Muscle of back (tissue), 13 donors: ENCODE results near the gene SNUPN. TPM values are rescaled to one million over a fixed set of nuclear protein-coding genes. Genes with fewer than 3 reads are reported as not detected.

Experiments
- DNase-seq, 3 donors: peaks; one replicate each; pipeline versions ENCODE4 v3.0.0 to v3.0.0-alpha.2; 2013
- long read RNA-seq, 9 donors: transcript quantifications; one replicate each; lab custom pipeline, GENCODE V29; 2026
- polyA plus RNA-seq, 10 donors: library from polyadenylated mRNA; unstranded; fragments of 120-200 nt; gene quantifications; one replicate each; pipeline ENCODE4 v1.2.1, GENCODE V29; 2013; ENCODE audit not compliant: insufficient read length in 10 of 10

Gene SNUPN
- polyA plus RNA-seq: 10 to 100 TPM; 16.7 to 25.5 (median 20.2) TPM
- long read RNA-seq, donor 1, partial matches to known transcripts: 0 of 3 reads
- long read RNA-seq, donor 1, other reads (novel, unspliced or antisense): 0 of 3 reads
- long read RNA-seq, donor 2, partial matches to known transcripts: 0 of 3 reads
- long read RNA-seq, donor 2, other reads (novel, unspliced or antisense): 0 of 3 reads
- long read RNA-seq, donor 3: 0 reads
- long read RNA-seq, donor 4, partial matches to known transcripts: 0 of 4 reads
- long read RNA-seq, donor 4, other reads (novel, unspliced or antisense): 0 of 4 reads
- long read RNA-seq, donor 5, transcript SNUPN-201 (9 exons, 1,513 nt): major isoform, 8 of 9 reads
- long read RNA-seq, donor 5, partial matches to known transcripts: 0 of 9 reads
- long read RNA-seq, donor 5, other reads (novel, unspliced or antisense): 0 of 9 reads
- long read RNA-seq, donor 6, transcript SNUPN-201 (9 exons, 1,513 nt): major isoform, 6 of 6 reads
- long read RNA-seq, donor 6, partial matches to known transcripts: 0 of 6 reads
- long read RNA-seq, donor 6, other reads (novel, unspliced or antisense): 0 of 6 reads
- long read RNA-seq, donor 7, transcript SNUPN-201 (9 exons, 1,513 nt): major isoform, 7 of 9 reads
- long read RNA-seq, donor 7, partial matches to known transcripts: 0 of 9 reads
- long read RNA-seq, donor 7, other reads (novel, unspliced or antisense): 0 of 9 reads
- long read RNA-seq, donor 8, transcript SNUPN-201 (9 exons, 1,513 nt): major isoform, 7 of 7 reads
- long read RNA-seq, donor 8, partial matches to known transcripts: 0 of 7 reads
- long read RNA-seq, donor 8, other reads (novel, unspliced or antisense): 0 of 7 reads
- long read RNA-seq, donor 9, partial matches to known transcripts: 0 of 1 reads
- long read RNA-seq, donor 9, other reads (novel, unspliced or antisense): 0 of 1 reads

DNA sequence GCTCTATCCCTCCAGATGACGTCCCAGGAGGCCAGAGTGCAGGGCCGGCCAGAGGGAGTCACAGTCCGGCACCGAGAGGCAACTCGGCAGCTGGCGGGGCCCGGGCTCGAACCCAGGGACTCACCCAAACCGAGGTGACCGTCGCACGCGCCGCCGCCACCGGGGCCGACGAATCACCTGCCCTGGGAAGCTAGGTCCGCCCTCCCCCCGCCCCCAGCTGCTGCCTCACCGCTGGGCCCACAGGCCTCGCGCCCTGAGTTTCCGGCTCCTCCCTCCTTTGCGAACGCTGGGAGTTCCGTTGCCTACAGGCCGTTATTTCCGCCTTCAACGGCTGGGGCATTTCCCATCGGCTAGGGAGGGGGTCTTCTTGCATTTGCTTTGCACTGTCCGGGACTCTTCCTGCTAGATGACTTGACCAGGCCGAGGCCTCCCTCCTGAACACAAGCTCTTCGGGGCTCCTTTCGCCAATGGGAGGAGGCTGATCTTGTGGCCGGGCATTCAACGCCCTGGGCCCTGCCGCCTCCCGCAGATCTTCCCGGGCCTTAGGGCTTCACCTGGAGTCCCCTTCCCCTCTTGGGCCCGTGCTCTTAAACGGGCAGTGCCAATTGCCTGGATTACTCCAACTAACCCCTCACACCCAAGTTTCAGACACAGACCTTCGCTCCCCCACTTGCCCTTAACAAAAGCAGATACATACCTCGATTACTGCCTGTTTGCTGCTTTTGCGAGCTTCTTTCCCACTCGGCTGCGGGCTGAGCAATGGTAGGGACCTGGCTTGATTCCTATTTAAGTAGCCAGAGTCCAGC lies at the start of gene SNUPN:
SNUPN (minus strand) TSS at position 184 of the 806 bp plus-strand sequence. CDS start 4,674 bp downstream, outside the sequence.
- DNase-seq: peak; percentile 95 to 99 (median 96)

DNA sequence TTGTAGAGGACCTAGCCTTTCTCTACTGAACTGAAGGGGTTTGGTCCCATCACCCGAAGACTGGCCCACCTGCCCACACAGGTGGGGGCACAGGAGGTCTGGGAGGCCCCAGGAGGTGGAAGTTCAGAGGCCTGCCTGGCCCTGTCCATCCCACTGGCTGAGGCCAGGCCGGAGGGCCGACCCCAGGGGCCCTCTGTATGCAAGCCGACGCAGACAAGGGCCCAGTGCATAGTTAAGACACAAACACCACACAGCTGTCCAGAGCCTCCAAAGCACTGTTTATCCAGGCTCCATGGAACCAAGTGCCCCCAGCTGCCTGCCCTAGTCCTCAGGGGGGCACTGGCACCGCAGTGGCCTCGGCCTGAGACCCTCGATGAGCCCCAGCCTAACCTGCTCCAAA lies 48.8 kb upstream of the SNUPN start:
- no peak for DNase-seq

DNA sequence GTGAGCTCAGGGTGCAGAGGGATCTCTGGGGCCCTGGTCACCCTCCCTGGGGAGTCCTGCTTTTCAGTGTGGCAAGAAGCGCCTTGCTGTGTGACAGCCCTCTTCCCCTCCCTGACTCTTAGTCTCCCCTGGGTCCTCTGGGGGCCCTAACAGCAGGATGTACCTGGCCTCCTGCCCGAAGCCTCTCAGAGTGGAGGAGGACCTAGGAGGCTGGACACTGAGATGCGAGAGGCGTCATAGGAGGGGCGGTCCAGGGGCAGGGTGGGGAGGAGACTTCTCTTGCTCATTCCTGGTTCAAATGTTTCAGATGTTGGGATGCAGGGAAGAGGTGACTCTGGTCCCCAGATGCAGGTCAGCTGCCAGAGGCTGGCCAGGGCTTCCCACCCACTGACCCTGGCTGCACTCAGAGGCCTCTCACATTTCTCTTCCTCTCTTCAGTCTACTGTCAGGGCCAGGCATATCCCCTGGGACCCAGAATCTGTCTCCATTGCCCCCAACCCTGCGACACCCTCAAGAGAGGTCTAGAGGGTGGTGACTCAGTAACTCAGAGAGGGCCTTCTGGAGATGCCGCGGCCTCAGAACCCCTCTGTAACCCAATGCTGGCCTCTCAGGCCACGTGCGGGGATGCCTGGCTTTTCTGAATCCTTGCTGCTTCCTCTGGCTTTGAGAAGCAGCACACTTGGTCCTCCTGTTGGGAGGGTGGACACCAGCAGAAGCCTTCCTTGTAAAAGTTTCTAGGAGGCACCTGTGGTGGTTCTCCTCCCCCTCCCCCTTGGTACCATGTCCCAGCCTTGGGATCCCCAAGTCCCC lies 48.1 kb upstream of the SNUPN start:
- DNase-seq: peak; percentile 86 to 95 (median 87)

DNA sequence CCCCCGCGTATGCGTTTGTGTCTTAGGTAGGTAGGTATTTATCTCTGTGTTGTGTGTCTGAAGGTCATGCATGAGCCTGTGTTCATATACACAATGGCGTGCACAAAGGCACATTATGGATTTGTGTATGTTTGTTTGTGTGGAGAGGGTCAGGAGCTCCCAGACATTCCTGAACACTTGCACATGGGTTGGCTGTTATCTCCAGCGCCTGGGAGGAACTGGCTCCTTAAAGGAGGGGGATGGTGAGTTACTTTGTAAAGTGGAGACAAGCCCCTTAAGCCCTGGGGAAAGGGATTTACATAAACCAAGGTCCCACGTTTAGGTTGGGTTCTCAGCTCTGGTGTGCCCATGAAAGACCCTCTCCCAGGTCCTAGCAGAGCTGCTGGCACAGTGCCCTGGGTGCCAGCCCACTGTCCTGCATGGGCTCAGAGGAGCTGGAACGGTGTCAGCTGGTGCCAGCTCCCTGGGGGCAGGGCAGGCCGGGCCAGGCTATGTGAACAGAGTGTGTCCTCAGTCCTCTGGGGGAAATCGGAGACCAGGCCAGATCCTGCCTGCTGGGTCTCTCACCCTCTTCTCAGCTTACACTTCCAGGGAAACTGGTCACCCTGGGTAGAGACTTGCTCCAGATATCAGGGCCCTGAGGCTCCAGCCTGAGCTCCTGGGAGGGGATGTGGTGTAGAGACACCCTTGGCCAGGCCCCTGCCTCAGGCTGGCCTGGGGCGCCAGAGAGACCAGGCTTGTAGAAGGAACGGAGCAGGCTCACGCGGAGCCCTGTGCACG lies 47.3 kb upstream of the SNUPN start:
- DNase-seq: peak; percentile 67 to 87 (median 84)

DNA sequence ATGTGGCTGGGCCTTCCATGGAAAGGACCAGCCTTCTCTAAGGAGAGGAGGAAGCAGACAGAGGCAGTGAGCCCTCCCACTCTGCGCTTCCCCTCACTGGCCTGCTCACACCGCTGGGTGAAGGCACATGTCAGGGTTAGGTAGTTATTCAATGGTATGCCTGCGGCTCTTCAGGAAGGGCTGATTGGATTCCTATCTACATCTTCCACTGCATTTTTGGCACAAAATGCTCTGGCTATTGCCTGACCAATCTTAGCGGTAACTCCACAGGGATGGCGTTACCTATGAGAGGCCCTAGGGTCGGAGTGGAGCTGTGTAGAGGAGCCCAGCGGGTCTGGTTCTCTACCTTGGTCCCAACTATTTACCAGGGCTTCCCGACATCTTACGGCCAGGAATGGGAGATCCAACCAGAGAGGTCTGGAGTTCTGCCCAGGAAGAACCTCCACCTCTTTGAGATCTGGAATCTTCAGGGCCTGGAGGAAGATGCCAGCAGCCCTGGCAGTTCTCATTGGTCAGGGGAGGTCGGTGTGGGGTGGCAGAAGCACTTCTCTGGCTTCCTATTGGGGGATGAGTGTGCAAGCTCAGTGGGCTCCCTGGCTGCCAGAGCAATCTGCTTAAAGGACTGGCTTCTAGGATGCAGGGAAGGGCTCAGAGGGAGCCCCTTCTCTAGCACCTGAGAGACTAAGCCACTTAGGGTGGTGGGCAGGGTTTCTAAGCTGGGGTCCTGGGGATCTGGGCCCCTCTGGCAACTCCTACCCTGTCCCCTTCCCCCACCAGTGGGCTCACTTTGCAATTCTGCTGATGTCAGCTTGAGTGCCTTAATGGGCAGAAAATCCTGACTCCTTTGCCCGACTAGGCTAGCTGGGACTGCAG lies 46.4 kb upstream of the SNUPN start:
- DNase-seq: peak in 1 of 3 donors; percentile 53

DNA sequence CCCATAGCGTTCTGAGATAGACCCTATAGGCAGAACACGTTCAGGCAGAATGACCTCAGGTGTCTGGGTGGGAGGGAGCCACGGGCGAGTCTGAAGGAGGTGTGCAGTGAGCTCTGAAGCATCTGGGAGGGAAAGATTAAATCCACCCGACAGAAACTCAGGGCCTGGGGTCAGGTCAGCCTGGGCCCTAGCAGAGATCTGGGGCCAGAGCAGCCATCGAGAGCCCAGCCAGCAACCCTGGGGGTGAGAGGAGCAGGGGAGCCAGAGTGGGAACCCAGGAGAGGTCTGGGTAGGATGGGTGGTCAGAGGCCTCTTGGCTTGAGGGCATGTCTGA lies 44.3 kb upstream of the SNUPN start:
- DNase-seq: no peak

DNA sequence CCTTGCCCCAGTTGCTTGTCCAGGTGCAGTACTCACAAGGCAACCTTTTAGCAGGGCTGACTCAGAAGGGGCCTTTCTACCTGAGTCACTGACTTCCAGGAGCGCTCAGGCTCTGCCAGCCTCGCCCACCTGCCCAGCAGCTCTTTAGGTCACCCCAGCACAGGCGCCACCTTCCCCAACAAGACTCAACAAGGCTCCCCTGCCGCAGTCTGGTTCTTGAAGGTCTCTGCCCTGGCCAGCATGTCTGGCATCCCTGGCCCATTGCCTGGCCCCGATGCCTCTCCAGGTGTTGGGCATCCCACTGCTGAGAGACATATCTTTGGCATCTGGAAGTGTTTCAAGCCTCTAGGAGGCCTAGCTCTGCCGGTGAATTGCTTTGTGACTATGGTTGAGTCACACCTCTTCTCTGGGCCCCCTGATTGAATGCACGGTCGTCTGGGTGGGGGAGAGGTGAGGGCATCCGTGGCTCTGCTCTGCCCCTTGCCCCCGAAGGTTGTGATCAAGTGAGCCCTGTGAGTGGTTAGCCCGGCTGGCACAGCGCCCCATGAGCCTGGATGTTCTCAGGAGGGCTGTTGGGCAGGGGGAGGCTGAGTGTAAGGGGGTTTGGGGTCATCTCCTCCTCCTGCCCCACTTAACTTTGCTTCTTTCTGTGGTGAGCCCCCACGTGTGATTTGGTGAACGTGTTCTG lies 43.8 kb upstream of the SNUPN start:
- DNase-seq: no peak

DNA sequence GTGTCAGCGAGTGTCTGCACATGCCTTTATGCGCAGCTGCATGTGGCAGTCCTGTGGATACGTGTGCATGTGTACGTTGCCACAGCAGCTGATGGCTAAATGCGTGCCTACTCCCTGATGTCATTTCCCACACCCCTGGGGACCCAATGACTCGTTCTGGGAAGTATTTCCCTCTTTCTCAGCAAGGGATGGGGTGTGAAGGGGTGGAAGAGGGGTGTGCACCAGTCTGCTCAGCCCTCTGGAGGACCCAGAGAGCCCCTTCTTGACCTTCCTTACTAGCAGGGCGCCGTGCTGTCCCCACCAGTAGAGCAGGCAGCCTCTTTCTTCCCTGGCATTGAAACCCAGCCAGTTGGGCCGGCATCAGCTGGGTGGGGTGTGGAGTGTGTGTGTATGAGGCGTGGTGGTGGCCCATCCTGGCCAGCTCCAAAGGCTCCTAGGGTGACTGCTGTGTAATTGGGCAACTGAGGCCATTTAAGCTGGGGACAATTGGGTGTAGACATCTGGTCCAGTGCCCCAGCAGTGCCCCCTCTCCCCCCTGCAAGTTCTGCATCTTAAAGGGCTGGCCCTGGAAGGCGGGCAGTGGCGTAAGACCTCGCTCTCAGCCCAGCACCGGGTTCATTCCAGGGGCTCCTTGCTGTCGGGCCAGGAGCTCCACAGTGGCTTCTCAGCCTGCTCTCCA lies 41.4 kb upstream of the SNUPN start:
- DNase-seq: peak; percentile 74 to 98 (median 86)

DNA sequence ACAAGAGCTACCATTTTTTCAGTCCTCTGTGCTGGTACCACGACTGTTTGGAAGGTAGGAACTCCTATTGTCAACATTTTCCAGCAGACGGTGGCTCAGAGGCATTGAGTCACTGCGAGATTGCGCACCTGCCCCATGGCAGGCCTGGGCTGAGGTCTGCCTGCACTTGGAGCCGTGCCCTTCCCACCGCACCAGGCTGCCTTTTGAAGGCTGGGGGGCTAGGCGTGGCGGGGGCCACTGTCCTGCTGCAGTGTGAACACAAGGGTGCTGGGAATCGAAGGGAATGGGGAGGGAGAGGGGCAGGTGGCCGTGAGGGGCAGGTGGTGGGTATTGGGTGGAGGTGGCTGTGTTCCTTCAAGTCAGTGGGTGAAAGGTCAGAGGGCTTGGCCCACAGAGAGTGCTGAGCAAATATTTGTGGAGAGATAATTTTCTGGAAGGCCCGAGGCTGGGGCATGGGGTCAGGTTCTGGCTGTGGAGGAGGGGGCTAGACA lies 38.5 kb upstream of the SNUPN start:
- no peak for DNase-seq

DNA sequence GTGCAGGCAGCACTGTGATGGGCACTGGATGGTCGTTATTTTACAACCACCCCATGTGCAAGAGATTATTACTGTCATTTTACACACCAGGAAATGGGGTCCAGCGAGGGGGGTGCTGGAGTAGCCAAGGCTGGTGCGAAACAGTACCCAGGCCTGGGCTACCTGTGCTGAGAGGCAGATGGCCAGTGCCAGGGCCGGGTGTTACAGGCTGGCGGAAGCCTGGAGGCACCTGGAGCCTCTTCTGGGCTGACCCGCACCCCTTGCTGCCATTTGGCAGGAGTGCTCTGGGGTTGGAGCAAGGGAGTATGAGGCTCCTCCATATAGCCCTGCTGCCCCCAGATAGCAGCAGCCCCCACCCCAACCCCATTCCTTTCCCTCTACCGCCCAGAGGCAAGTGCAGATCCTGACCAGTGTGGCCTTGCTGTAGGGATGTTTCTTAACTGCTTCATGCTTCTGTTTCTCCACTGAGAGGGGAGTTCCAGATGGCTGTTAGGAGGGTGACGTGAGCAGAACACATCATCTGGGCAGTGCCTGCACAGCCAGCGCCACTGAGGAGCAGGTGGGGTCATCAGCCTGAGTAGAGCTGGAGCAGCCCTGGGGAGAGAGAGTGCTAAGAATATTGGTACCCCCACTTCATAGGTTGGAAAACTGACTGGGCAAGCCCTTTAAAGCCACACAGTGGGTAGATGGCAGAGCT lies 37.4 kb upstream of the SNUPN start:
- DNase-seq: no peak

DNA sequence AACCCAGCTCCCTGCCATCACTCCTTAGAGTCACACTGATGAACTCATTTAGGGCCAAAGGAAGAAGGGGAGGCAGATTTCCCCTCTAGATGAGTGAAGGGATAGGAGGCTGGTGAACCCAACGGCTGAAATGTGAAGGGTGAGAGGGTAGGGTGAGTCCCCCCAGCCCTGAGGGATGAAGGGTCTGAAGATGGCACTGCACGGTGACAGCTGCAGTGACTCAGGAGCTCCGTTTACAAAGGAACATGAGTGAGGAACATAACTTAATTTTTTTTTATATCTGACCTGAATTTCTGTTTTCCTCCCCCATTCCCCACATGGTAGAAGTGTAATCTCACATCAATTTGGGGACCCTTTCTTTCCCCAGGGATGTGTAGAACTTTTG lies 36.2 kb upstream of the SNUPN start:
- DNase-seq: no peak

DNA sequence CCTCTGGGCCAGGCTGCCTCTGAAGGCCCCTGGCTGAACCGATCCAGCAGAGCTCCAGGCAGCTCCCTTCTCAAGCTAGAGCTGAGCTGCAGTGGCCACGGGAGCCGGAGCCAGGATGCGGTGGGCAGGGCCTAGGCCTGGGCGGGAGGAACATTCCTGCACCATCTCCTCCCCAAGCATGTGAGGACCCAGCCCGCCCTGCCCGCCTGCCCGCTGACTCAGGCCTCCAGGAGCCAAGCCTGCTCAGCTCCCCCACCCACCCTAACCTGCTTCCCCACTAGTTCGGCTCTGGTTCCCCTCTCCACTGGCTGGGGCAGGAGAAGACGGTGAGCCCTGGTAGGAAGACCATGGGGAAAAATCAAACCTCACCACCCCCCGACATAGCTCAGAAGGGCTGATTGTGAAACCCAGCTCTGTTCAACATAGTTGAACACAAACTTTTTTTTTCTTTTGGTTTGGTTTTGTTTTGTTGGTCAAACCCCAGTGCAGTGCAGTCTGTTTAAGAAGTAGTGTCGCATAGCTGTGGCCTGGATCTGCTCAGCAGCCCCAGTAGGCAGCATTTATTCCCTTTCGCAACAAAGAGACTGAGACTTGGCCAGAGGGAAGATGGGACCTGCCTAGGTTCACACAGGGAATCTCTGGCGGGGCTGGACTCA lies 35.7 kb upstream of the SNUPN start:
- DNase-seq: peak; percentile 73 to 87 (median 85)

DNA sequence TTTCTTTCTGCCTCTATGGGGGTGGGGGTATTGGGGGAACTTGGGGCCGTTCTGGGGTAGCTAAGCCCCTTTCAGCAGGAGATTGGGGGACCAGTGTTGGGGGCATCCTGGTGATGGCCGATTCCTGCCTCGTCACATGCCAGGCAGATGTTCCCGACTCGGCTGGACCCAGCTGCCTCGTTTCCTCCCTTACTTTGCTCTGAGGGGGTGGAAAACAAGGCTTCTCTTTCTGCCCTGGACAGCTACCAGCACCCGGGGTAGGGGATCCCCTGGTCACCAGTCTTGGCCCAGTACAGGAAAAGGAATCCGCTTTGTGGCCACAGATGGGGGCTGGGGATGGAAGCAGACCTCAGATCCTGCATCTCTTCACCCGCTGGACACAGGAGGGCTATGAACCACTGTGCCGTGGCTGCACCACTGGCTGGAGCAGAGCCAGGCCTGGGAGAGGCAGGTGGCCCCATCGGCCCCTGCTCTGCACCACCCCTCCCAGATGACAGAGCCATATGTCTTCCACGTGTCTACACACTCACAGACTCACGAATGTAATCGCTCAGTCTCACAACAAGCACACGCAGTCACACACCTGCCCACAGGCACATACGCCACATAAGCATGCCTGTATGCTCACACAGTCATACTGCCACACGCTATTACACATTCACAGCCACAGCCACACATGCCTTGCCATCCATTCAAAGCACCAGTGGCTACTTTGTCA lies 34.6 kb upstream of the SNUPN start:
- no peak for DNase-seq

DNA sequence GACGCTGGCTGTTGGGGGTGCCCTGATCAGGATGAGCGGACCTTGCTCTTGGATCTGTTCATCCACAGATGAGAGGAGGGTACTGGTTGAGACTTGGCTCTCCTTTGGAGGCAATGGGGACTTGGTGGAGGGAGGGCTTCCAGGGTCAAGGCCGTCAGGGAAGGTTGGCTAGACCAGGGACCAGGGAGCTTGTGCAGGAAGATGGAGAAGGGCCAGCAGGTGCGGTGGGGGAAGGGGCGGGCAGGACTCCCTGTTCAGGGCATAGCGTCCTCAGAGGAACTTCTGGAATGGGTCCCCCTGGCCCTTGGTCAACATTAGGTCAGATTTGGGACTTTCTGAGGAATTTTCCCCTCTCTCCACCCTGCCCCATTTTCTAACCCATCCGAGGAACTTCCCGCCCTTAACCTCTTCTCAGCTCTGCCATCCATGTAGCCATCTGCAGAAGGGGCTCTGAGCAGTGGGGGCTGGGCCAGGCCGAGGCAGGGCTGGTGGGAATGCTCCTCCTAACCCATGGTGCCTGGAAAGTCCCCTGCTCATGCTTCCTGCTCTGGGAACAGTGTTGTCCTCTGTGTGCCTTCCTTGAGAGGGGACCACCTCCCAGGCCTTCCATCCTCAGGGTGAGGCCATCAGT lies 33.7 kb upstream of the SNUPN start:
- no peak for DNase-seq

DNA sequence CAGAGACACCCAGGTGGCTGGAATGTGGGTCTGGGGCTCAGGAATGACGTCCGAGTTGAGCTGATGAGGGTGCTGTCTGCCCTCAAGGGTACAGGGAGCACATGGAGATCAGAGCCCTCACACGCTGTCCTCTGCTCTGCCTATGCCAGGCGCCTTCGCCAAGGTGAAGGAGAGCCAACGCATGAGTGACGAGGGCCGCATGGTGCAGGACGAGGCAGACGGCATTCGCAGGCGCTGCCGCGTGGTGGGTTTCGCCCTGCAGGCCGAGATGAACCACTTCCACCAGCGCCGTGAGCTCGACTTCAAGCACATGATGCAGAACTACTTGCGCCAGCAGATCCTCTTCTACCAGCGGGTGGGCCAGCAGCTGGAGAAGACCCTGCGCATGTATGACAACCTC lies 31.3 kb upstream of the SNUPN start:
- DNase-seq: no peak
